ENCODE results near the gene VPS13D. TPM values are rescaled to one million over a fixed set of nuclear protein-coding genes. Genes with fewer than 3 reads are reported as not detected.

VPS13D gene
- total RNA-seq, 1 experiment from 2014 or later, result 36.5 TPM

DNA sequence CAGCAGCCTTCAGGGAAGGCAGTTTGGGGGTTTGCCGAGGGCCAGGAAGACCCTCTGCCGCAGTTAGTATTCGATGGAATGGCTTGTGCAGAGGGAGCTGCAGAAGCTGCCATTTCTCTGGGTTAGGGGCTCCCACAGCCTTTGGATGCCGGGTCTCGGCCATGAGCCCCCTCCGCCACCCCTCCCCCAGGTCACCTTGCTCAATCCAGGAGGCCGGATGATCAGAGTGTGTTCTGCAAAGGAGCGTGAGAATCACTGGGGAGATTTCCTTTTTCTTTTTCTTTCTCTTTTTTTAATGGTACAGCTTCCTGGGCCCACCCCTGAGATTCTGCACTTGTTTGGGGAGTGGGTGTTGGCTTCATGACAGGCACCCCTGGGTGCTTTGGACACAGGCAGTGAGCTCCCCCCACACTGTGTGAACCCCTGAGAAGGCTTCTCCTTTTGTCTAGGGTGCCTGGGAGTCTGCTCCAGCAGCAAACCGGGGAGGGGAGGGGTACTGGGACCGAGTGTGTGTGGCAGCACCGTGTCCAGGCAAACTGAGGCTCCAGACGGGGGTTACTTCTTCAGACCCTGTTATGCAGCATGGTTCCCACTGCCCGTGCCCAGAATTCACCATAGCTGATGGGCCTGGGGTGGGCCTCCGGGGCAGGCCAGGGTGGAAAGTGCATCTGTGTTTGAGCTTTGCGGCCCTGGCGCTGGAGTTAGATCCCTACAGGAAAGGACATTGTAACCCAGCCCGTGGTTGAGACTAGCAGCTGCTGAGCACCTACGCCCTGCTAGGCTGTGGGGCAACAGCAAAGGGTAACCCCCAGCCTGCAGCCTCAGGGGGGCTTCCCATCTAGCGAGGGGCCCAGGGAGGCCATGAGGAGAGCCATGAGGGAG, 44.6 kb upstream of the VPS13D start:
- no TSS peak for BruUV-seq (replicated peaks)
- ChIA-PET POLR2A (interaction anchor here (0.9 kb wide), 1 partner anchor 42 kb away, joined by 3 read pairs; no protein-coding TSS in a partner anchor), CTCF (interaction anchor here (0.6 to 1.3 kb wide), 3 partner anchors 35 to 474 kb away, joined by 3 to 4 read pairs (median 4); no protein-coding TSS in a partner anchor)
- intact Hi-C loops (cut with micrococcal nuclease), result no loop called here
- peaks cover 40% of the 10 kb centered on the region for H3K27me3 Mint-ChIP-seq (ENCODE audit: insufficient read depth, unreplicated experiment)
- no peaks in the 10 kb centered on the region for H3K36me3 Mint-ChIP-seq (ENCODE audit: insufficient read depth, unreplicated experiment)
- no peak for DNase-seq (ENCODE audit: unreplicated experiment)
- no peak overlapping the region for H3K27ac Mint-ChIP-seq (ENCODE audit: low read depth, unreplicated experiment)
- TF ChIP-seq, protein P1, sequence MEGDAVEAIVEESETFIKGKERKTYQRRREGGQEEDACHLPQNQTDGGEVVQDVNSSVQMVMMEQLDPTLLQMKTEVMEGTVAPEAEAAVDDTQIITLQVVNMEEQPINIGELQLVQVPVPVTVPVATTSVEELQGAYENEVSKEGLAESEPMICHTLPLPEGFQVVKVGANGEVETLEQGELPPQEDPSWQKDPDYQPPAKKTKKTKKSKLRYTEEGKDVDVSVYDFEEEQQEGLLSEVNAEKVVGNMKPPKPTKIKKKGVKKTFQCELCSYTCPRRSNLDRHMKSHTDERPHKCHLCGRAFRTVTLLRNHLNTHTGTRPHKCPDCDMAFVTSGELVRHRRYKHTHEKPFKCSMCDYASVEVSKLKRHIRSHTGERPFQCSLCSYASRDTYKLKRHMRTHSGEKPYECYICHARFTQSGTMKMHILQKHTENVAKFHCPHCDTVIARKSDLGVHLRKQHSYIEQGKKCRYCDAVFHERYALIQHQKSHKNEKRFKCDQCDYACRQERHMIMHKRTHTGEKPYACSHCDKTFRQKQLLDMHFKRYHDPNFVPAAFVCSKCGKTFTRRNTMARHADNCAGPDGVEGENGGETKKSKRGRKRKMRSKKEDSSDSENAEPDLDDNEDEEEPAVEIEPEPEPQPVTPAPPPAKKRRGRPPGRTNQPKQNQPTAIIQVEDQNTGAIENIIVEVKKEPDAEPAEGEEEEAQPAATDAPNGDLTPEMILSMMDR (IDR thresholded peaks at IDR 0.05; ENCODE audit: unreplicated experiment), result no peak
- no peak overlapping the region for H3K4me3 Mint-ChIP-seq (ENCODE audit: unreplicated experiment)
- H3K4me1 Mint-ChIP-seq (ENCODE audit: insufficient read depth, unreplicated experiment), result no peaks in the 10 kb centered on the region
- no peaks in the 10 kb centered on the region for H3K9me3 Mint-ChIP-seq (ENCODE audit: unreplicated experiment)

DNA sequence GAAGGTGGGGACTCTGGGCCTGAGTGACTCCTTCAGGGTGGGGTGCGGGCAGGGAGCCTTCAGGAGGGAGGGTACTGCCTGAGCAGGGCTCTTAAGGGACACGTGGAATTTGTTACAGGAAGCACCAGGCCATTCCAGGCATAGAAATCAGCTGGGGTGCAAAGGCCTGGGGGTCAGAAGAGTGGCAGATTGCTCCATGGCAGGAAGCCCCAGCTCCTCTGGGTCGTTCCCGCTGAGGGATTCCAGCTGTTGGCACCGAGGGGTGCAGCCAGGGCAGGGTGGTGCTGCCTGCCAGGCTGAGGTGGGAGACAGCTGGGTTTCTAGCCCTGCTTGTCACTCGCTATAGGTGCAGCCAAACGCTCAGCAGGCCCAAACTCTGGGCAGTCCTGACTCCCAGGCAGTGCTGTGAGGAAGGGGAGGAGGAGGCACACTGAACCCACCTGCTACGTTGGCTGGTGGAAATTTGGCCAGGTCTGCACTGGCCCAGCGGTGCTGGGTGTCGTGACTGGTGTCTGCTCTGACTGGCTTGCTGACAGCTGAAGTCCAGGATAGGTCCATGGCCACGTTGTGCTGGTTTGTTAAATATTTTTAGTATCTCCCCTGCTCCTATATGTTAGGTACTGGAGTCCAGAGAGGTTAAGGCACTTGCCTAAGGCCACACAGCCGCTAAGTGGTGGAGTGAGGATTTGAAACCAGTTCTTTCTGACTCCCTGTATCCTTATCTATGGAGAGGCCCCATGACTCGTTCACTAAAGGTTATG, 43.7 kb upstream of the VPS13D start:
- CTCF ChIA-PET, result no interaction called here
- Mint-ChIP-seq H3K9me3 (ENCODE audit: unreplicated experiment) (no peaks in the 10 kb centered on the region), H3K4me3 (ENCODE audit: unreplicated experiment) (no peak overlapping the region), H3K4me1 (ENCODE audit: insufficient read depth, unreplicated experiment) (no peaks in the 10 kb centered on the region), H3K27ac (ENCODE audit: low read depth, unreplicated experiment) (no peak overlapping the region), H3K36me3 (ENCODE audit: insufficient read depth, unreplicated experiment) (no peaks in the 10 kb centered on the region), H3K27me3 (ENCODE audit: insufficient read depth, unreplicated experiment) (peaks cover 45% of the 10 kb centered on the region)
- no TSS peak for BruUV-seq (replicated peaks)
- intact Hi-C loops (cut with micrococcal nuclease), result no loop called here
- POLR2A ChIA-PET, result interaction anchor here (0.9 kb wide), 1 partner anchor 42 kb away, joined by 3 read pairs; no protein-coding TSS in a partner anchor
- no peak for DNase-seq (ENCODE audit: unreplicated experiment)
- TF ChIP-seq, protein P1 (IDR thresholded peaks at IDR 0.05; ENCODE audit: unreplicated experiment), result no peak

DNA sequence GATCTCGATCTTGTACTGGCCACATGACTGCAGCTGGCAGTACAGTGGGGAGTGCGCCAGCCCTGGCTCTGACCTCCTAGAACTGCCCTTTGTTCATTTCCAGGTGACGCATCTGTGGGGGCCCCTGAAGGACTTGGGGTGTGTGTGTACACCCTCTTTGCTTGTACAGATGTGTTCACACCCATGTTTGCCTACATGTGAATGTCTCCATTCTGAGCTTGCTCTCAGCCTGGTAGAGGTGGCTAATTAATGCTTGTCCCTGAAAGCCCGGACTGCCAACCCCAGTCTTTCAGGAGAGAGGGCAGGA, 43.2 kb upstream of the VPS13D start:
- ChIA-PET CTCF (no interaction called here), POLR2A (no interaction called here)
- H3K4me1 Mint-ChIP-seq (ENCODE audit: insufficient read depth, unreplicated experiment), result no peaks in the 10 kb centered on the region
- TF ChIP-seq, protein P1 (IDR thresholded peaks at IDR 0.05; ENCODE audit: unreplicated experiment), result no peak
- intact Hi-C loops (cut with micrococcal nuclease), result no loop called here
- no peak for DNase-seq (ENCODE audit: unreplicated experiment)
- H3K27me3 Mint-ChIP-seq (ENCODE audit: insufficient read depth, unreplicated experiment), result peaks cover 51% of the 10 kb centered on the region
- BruUV-seq (replicated peaks), result no TSS peak
- no peaks in the 10 kb centered on the region for H3K36me3 Mint-ChIP-seq (ENCODE audit: insufficient read depth, unreplicated experiment)
- H3K27ac Mint-ChIP-seq (ENCODE audit: low read depth, unreplicated experiment), result no peak overlapping the region
- no peak overlapping the region for H3K4me3 Mint-ChIP-seq (ENCODE audit: unreplicated experiment)
- no peaks in the 10 kb centered on the region for H3K9me3 Mint-ChIP-seq (ENCODE audit: unreplicated experiment)

DNA sequence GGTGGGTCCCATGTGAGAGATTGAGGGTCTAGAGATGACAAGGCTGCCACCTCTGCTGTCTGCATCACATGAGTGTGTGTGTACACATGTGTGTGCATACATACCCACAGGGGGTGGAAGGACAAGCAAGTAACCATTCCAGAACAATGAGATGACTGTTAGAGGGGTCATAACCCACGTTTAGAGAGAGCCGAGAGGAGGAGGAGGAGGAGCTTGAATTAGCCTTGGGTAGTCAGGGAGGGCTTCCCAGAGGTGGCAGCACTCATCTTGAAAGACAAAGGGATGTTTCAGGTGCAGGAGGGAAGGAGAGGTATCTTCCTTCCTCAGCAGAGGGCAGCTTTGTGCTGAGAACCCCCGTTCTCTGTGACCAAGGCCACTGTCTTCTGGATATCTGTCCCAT, 41.7 kb upstream of the VPS13D start:
- TF ChIP-seq, protein P1 (IDR thresholded peaks at IDR 0.05; ENCODE audit: unreplicated experiment), result no peak
- ChIA-PET POLR2A (interaction anchor here (0.7 kb wide), 1 partner anchor 11 kb away, joined by 4 read pairs; no protein-coding TSS in a partner anchor), CTCF (interaction anchor here (0.6 to 1.9 kb wide), 3 partner anchors 20 to 413 kb away, joined by 3 to 5 read pairs (median 4); no protein-coding TSS in a partner anchor)
- Mint-ChIP-seq H3K27me3 (ENCODE audit: insufficient read depth, unreplicated experiment) (peaks cover 42% of the 10 kb centered on the region), H3K4me3 (ENCODE audit: unreplicated experiment) (no peak overlapping the region), H3K9me3 (ENCODE audit: unreplicated experiment) (no peaks in the 10 kb centered on the region), H3K27ac (ENCODE audit: low read depth, unreplicated experiment) (no peak overlapping the region), H3K36me3 (ENCODE audit: insufficient read depth, unreplicated experiment) (no peaks in the 10 kb centered on the region), H3K4me1 (ENCODE audit: insufficient read depth, unreplicated experiment) (peaks cover 4% of the 10 kb centered on the region)
- intact Hi-C loops (cut with micrococcal nuclease), result no loop called here
- BruUV-seq (replicated peaks), result no TSS peak
- DNase-seq (ENCODE audit: unreplicated experiment), result no peak

Data from MCF 10A (cell line).